ENCODE measurements around the gene AKT1. TPM values are rescaled to one million over a fixed set of nuclear protein-coding genes. Genes with fewer than 3 reads are reported as not detected.

Gene AKT1
- total and polyA plus RNA-seq, 2 experiments from 2014 or later: 19.2 to 78.7 TPM

DNA sequence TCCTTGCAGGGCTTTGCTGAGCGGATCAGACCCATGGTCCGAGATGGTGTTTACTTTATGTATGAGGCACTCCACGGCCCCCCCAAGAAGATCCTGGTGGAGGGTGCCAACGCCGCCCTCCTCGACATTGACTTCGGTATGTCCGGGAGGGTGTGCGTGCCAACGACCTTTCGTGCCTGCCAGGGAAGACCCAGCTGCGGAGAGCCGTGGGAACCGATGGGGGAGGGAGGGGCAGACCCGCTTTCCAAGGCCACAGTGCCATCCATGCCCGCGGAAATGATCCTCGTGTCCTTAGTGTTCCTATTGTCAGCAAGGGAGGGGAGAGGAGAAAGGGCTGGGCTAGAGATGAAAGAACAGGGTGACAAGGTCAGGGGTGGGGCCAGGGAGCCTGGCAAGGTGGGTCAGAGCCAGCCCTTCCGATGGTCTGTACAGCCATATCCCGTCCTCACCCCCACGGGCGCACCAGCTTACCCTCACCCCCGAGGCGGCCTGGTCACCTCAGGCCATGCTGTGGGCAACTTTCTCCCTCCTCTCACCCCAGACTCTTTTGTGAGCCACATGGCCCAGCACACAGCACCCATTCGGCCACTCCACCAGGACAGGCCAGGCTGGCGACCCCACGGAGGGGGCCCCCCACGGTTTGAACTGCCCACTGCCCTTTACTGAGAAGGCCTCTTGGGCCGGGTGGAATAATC lies 54.3 kb downstream of the AKT1 start:
- Histone ChIP-seq H3K36me3 (ENCODE audit: insufficient read depth) (no peaks in the 10 kb centered on the region), H3K79me2 (replicated peaks; ENCODE audit: insufficient read depth) (no peaks in the 10 kb centered on the region), H2AFZ (no peak overlapping the region)

More for the DNA sequence above, 54.3 kb downstream of the AKT1 start:
- no peaks in the 10 kb centered on the region for H3F3A ChIP-seq (replicated peaks; ENCODE audit: low read depth)
- H3K27me3 Mint-ChIP-seq (ENCODE audit: insufficient read depth, low read depth, poor library complexity): peaks cover 13% of the 10 kb centered on the region
- no peak overlapping the region for H3K4me3 Mint-ChIP-seq
- TF ChIP-seq STAT1 (IDR thresholded peaks at IDR 0.05; ENCODE audit: unreplicated experiment) (no peak), ZNF114 (CRISPR knock-in tag; IDR thresholded peaks at IDR 0.05) (no peak), EZH2 (IDR thresholded peaks at IDR 0.05; ENCODE audit: low read depth, unreplicated experiment) (no peak), ZNF331 (CRISPR knock-in tag; IDR thresholded peaks at IDR 0.05; ENCODE audit: low read depth) (no peak), POLR2AphosphoS5 (IDR thresholded peaks at IDR 0.05; ENCODE audit: low read depth) (no peak), NANOG (IDR thresholded peaks at IDR 0.05; ENCODE audit: borderline replicate concordance) (no peak)
- TF ChIP-seq, protein P1, sequence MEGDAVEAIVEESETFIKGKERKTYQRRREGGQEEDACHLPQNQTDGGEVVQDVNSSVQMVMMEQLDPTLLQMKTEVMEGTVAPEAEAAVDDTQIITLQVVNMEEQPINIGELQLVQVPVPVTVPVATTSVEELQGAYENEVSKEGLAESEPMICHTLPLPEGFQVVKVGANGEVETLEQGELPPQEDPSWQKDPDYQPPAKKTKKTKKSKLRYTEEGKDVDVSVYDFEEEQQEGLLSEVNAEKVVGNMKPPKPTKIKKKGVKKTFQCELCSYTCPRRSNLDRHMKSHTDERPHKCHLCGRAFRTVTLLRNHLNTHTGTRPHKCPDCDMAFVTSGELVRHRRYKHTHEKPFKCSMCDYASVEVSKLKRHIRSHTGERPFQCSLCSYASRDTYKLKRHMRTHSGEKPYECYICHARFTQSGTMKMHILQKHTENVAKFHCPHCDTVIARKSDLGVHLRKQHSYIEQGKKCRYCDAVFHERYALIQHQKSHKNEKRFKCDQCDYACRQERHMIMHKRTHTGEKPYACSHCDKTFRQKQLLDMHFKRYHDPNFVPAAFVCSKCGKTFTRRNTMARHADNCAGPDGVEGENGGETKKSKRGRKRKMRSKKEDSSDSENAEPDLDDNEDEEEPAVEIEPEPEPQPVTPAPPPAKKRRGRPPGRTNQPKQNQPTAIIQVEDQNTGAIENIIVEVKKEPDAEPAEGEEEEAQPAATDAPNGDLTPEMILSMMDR (conservative IDR thresholded peaks at IDR 0.05; ENCODE audit: low read depth in 2 of 2): no peak
- TF ChIP-seq, protein P2, sequence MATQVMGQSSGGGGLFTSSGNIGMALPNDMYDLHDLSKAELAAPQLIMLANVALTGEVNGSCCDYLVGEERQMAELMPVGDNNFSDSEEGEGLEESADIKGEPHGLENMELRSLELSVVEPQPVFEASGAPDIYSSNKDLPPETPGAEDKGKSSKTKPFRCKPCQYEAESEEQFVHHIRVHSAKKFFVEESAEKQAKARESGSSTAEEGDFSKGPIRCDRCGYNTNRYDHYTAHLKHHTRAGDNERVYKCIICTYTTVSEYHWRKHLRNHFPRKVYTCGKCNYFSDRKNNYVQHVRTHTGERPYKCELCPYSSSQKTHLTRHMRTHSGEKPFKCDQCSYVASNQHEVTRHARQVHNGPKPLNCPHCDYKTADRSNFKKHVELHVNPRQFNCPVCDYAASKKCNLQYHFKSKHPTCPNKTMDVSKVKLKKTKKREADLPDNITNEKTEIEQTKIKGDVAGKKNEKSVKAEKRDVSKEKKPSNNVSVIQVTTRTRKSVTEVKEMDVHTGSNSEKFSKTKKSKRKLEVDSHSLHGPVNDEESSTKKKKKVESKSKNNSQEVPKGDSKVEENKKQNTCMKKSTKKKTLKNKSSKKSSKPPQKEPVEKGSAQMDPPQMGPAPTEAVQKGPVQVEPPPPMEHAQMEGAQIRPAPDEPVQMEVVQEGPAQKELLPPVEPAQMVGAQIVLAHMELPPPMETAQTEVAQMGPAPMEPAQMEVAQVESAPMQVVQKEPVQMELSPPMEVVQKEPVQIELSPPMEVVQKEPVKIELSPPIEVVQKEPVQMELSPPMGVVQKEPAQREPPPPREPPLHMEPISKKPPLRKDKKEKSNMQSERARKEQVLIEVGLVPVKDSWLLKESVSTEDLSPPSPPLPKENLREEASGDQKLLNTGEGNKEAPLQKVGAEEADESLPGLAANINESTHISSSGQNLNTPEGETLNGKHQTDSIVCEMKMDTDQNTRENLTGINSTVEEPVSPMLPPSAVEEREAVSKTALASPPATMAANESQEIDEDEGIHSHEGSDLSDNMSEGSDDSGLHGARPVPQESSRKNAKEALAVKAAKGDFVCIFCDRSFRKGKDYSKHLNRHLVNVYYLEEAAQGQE (IDR thresholded peaks at IDR 0.05; ENCODE audit: unreplicated experiment): no peak
- DNase-seq (ENCODE audit: low spot score) (no peak), ATAC-seq (no peak)
- H3K27me3 ChIP-seq (ENCODE audit: insufficient read depth): no peaks in the 10 kb centered on the region
- H3K27ac ChIP-seq (ENCODE audit: low read depth): no peak overlapping the region
- no peaks in the 10 kb centered on the region for H3K4me1 Mint-ChIP-seq
- H3K27ac Mint-ChIP-seq: no peak overlapping the region
- H4K20me1 ChIP-seq (replicated peaks; ENCODE audit: insufficient read depth): no peaks in the 10 kb centered on the region
- no peaks in the 10 kb centered on the region for H3K4me1 ChIP-seq (ENCODE audit: insufficient read depth)
- peaks cover 3% of the 10 kb centered on the region; the same call in 1 of the 3 replicates for H3K36me3 Mint-ChIP-seq (ENCODE audit: low read depth)
- H3K9me3 Mint-ChIP-seq: no peaks in the 10 kb centered on the region
- H3K9me2 ChIP-seq (ENCODE audit: insufficient read depth): no peaks in the 10 kb centered on the region
- H3K4me3 ChIP-seq: no peak overlapping the region
- no peak overlapping the region for H3K4me2 ChIP-seq

All from GM23338 (cell line).